Neural cell (in vitro differentiated cells): Measurements from ENCODE around the gene STX8. TPM values are rescaled to one million over a fixed set of nuclear protein-coding genes. Genes with fewer than 3 reads are reported as not detected.

Source experiments
- H2AFZ ChIP-seq: fragments of 200-600, 300-800 bp; sonication (generic), shearing (Covaris generic); 2 replicates; pipeline ENCODE4 v1.6.0; 2014; ENCODE audit warnings: low read depth, mild to moderate bottlenecking, antibody characterized with exemption, low read length, moderate library complexity
- H3F3A ChIP-seq: fragments of 200-600 bp; shearing (Covaris generic); 2 replicates; pipeline ENCODE4 v1.6.1; 2016; ENCODE audit warnings: mild to moderate bottlenecking, moderate library complexity, mixed read lengths, antibody characterized with exemption, low read length; ENCODE audit not compliant: insufficient read depth, poor library complexity, severe bottlenecking
- H3K27ac ChIP-seq: fragments of 200-600, 300-800 bp; sonication (generic), shearing (Covaris generic); 2 replicates; pipeline ENCODE4 v1.5.1; 2014; ENCODE audit warnings: mild to moderate bottlenecking, low read length, moderate library complexity
- H3K27me3 ChIP-seq: fragments of 300-800, 200-600 bp; sonication (generic), shearing (Covaris generic); 2 replicates; pipeline ENCODE4 v1.6.0; 2014; ENCODE audit warnings: mild to moderate bottlenecking, low read depth, low read length, moderate library complexity; ENCODE audit not compliant: insufficient read depth
- H3K36me3 ChIP-seq: fragments of 300-800, 200-600 bp; sonication (generic), shearing (Covaris generic); 2 replicates; pipeline ENCODE4 v1.5.1; 2014; ENCODE audit warnings: mild to moderate bottlenecking, antibody characterized with exemption, low read length, moderate library complexity; ENCODE audit not compliant: insufficient read depth
- H3K4me2 ChIP-seq: fragments of 300-800, 200-600 bp; sonication (generic), shearing (Covaris generic); 2 replicates; pipeline ENCODE4 v1.6.0; 2014; ENCODE audit warnings: mild to moderate bottlenecking, low read length
- H3K4me3 ChIP-seq: fragments of 300-800, 200-600 bp; sonication (generic), shearing (Covaris generic); 2 replicates; pipeline ENCODE4 v1.5.1; 2014; ENCODE audit warnings: mild to moderate bottlenecking, low read length, moderate library complexity
- H3K79me2 ChIP-seq: fragments of 200-600 bp; shearing (Covaris generic); replicated peaks from 2 replicates; pipeline ENCODE4 v1.6.0; 2014; ENCODE audit warnings: mild to moderate bottlenecking, low read length, moderate library complexity; ENCODE audit not compliant: insufficient read depth
- H3K9ac ChIP-seq: fragments of 300-800, 200-600 bp; sonication (generic), shearing (Covaris generic); 2 replicates; pipeline ENCODE4 v1.6.1; 2016; ENCODE audit warnings: mild to moderate bottlenecking, low read length, mixed read lengths
- H3K9me2 ChIP-seq: fragments of 200-600 bp; shearing (Covaris generic); 2 replicates; pipeline ENCODE4 v1.6.1; 2016; ENCODE audit warnings: mild to moderate bottlenecking, low read length, mixed read lengths; ENCODE audit not compliant: insufficient read depth
- H3K9me3 ChIP-seq: fragments of 200-600, 300-800 bp; sonication (generic), shearing (Covaris generic); 2 replicates; pipeline ENCODE4 v1.6.1; 2016; ENCODE audit warnings: mild to moderate bottlenecking, mixed run types, low read length, moderate library complexity, mixed read lengths
- H4K20me1 ChIP-seq: fragments of 200-600 bp; shearing (Covaris generic); 2 replicates; pipeline ENCODE4 v1.6.1; 2016; ENCODE audit warnings: mild to moderate bottlenecking, mixed run types; ENCODE audit not compliant: insufficient read depth
- EP300 ChIP-seq: fragments of 450-650 bp; conservative IDR thresholded peaks from 2 replicates; pipeline ENCODE4 v1.6.1; 2014; ENCODE audit warnings: antibody characterized with exemption, mild to moderate bottlenecking, moderate library complexity; ENCODE audit not compliant: poor library complexity, severe bottlenecking
- EZH2 ChIP-seq: fragments of 200-600, 300-800 bp; shearing (Covaris generic), sonication (generic); IDR thresholded peaks from 2 replicates; pipeline ENCODE4 v1.6.1; 2014; ENCODE audit warnings: antibody characterized with exemption, low read length, borderline replicate concordance, mild to moderate bottlenecking; ENCODE audit not compliant: insufficient read depth, poor library complexity, severe bottlenecking
- MXI1 ChIP-seq: fragments of 450-650 bp; conservative IDR thresholded peaks from 2 replicates; pipeline ENCODE4 v1.6.1; 2014; ENCODE audit warnings: antibody characterized with exemption, mild to moderate bottlenecking; ENCODE audit not compliant: poor library complexity, severe bottlenecking
- POLR2AphosphoS5 ChIP-seq: IDR thresholded peaks from 2 replicates; pipeline ENCODE4 v1.6.1; 2012
- RAD21 ChIP-seq: fragments of 450-650 bp; conservative IDR thresholded peaks from 2 replicates; pipeline ENCODE4 v1.6.1; 2014; ENCODE audit warnings: antibody characterized with exemption, mild to moderate bottlenecking, moderate library complexity
- SMC3 ChIP-seq: fragments of 450-650 bp; conservative IDR thresholded peaks from 2 replicates; pipeline ENCODE4 v1.6.1; 2014; ENCODE audit warnings: antibody characterized with exemption, mild to moderate bottlenecking, moderate library complexity; ENCODE audit not compliant: poor library complexity
- TAF1 ChIP-seq: IDR thresholded peaks from 2 replicates; pipeline ENCODE4 v1.6.1; 2012; ENCODE audit warnings: low read depth
- polyA plus RNA-seq: library from polyadenylated mRNA; depleted of rRNA; stranded (reverse); fragments of >200 nt; gene quantifications from 2 replicates; pipeline ENCODE4 v1.2.3, GENCODE V29; 2014
- TF ChIP-seq, protein P1 (sequence below): IDR thresholded peaks from 2 replicates; pipeline ENCODE4 v1.6.1; 2012; ENCODE audit warnings: borderline replicate concordance
- TF ChIP-seq, protein P2 (sequence below): fragments of 450-650 bp; IDR thresholded peaks from 2 replicates; pipeline ENCODE4 v1.5.1; 2014; ENCODE audit warnings: antibody characterized with exemption, mild to moderate bottlenecking, moderate library complexity; ENCODE audit not compliant: poor library complexity, severe bottlenecking

STX8 gene
- polyA plus RNA-seq, 1 donor from 2014 or later, result 100 TPM

DNA sequence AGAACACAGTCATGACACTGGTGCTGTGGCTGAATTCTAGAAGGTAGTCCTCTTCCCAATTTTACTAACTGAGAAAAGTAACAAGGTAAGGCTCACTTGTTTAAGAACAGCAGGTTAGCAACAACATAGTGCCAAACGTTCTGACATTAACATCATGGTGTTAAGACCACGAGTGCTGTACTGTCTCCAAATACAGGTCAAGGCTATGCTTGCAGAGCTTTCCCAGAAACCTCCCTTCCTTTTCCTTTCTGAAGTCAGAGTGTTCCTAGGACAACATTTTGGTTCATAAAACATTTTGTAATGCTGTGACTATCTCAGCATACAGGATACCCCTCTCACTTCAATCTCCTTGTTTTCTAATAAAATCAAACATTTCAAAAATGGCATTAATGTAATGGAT is 144.0 kb downstream of the STX8 start:
- Histone ChIP-seq H3K27ac (no peak overlapping the region), H2AFZ (no peak overlapping the region), H3K27me3 (no peaks in the 10 kb centered on the region), H4K20me1 (no peaks in the 10 kb centered on the region), H3K9me2 (no peaks in the 10 kb centered on the region), H3K4me2 (no peak overlapping the region), H3F3A (no peaks in the 10 kb centered on the region), H3K36me3 (no peaks in the 10 kb centered on the region), H3K79me2 (no peaks in the 10 kb centered on the region), H3K9me3 (no peaks in the 10 kb centered on the region), H3K9ac (no peak overlapping the region), H3K4me3 (no peak overlapping the region)
- TF ChIP-seq, protein P1, sequence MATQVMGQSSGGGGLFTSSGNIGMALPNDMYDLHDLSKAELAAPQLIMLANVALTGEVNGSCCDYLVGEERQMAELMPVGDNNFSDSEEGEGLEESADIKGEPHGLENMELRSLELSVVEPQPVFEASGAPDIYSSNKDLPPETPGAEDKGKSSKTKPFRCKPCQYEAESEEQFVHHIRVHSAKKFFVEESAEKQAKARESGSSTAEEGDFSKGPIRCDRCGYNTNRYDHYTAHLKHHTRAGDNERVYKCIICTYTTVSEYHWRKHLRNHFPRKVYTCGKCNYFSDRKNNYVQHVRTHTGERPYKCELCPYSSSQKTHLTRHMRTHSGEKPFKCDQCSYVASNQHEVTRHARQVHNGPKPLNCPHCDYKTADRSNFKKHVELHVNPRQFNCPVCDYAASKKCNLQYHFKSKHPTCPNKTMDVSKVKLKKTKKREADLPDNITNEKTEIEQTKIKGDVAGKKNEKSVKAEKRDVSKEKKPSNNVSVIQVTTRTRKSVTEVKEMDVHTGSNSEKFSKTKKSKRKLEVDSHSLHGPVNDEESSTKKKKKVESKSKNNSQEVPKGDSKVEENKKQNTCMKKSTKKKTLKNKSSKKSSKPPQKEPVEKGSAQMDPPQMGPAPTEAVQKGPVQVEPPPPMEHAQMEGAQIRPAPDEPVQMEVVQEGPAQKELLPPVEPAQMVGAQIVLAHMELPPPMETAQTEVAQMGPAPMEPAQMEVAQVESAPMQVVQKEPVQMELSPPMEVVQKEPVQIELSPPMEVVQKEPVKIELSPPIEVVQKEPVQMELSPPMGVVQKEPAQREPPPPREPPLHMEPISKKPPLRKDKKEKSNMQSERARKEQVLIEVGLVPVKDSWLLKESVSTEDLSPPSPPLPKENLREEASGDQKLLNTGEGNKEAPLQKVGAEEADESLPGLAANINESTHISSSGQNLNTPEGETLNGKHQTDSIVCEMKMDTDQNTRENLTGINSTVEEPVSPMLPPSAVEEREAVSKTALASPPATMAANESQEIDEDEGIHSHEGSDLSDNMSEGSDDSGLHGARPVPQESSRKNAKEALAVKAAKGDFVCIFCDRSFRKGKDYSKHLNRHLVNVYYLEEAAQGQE, result no peak
- TF ChIP-seq EZH2 (no peak), RAD21 (no peak), TAF1 (no peak), EP300 (no peak), POLR2AphosphoS5 (no peak), MXI1 (no peak), SMC3 (no peak)
- TF ChIP-seq, protein P2, sequence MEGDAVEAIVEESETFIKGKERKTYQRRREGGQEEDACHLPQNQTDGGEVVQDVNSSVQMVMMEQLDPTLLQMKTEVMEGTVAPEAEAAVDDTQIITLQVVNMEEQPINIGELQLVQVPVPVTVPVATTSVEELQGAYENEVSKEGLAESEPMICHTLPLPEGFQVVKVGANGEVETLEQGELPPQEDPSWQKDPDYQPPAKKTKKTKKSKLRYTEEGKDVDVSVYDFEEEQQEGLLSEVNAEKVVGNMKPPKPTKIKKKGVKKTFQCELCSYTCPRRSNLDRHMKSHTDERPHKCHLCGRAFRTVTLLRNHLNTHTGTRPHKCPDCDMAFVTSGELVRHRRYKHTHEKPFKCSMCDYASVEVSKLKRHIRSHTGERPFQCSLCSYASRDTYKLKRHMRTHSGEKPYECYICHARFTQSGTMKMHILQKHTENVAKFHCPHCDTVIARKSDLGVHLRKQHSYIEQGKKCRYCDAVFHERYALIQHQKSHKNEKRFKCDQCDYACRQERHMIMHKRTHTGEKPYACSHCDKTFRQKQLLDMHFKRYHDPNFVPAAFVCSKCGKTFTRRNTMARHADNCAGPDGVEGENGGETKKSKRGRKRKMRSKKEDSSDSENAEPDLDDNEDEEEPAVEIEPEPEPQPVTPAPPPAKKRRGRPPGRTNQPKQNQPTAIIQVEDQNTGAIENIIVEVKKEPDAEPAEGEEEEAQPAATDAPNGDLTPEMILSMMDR, result no peak

DNA sequence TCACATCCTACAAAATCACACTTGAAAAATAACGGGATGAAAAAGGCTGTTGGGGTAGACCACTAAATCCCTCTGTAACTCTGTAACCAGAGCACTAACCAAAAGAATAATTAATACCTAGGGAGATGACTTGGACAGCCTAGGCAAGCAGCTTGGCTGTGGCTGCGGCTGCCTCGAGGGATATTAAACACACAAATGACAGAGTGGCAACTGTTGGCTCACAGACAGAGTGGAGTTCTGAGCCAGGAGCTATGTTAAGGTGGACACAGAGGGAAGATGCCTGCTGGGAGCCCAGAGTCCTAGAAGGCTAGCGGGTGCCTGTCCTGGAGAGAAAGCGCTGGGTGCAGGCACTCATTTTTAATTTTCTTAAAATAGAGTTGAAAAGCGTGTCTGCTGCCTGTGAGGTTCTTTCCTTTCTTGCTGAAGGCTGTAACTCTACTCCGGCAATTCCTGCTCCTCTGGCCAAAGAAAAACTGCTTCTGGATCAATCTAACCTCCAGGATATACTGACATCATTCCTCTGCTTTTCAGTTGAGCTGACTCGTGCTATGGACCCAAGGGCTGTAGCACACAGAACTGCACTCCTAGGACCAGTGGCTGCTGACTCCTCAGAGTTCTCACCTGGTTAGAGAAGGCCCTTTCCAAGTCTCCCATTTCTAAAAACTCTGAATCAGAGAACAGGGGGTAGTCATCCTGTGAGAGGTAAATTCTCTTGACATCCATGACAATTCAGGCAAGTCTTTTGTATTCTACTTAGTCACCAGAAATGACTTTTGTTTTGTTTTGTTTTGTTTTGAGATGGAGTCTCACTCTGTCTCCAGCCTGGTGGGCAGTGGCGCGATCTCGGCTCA is 147.9 kb downstream of the STX8 start:
- TF ChIP-seq TAF1 (no peak), RAD21 (no peak), EP300 (no peak), SMC3 (no peak), POLR2AphosphoS5 (no peak), EZH2 (no peak), MXI1 (no peak)
- TF ChIP-seq, protein P1, result no peak
- TF ChIP-seq, protein P2, result no peak

More for the DNA sequence above, 147.9 kb downstream of the STX8 start:
- no peak overlapping the region for H2AFZ ChIP-seq
- H3K9ac ChIP-seq, result no peak overlapping the region
- H3K9me2 ChIP-seq, result no peaks in the 10 kb centered on the region
- no peaks in the 10 kb centered on the region for H3K36me3 ChIP-seq
- no peak overlapping the region for H3K4me3 ChIP-seq
- no peaks in the 10 kb centered on the region for H3K79me2 ChIP-seq
- no peak overlapping the region for H3K4me2 ChIP-seq
- no peaks in the 10 kb centered on the region for H3F3A ChIP-seq
- H3K27me3 ChIP-seq, result no peaks in the 10 kb centered on the region
- H3K9me3 ChIP-seq, result no peaks in the 10 kb centered on the region
- no peaks in the 10 kb centered on the region for H4K20me1 ChIP-seq
- H3K27ac ChIP-seq, result no peak overlapping the region
